NCI-H2196 (cell line): ENCODE data around the gene FUT1.
"Not testable (repeated sequence)": the region's sequence is repeated elsewhere in the genome, so short reads cannot be mapped to it uniquely, and the experiment has no call there.

Experiments
- DNase-seq: peaks from one replicate; lab custom pipeline; 2025; ENCODE audit not compliant: unreplicated experiment; lab: John Stamatoyannopoulos, UW

The FUT1 gene

GRCh38 chr19:48718711-48719231 is 33.7 kb downstream of the FUT1 start:
- DNase-seq, result no peak

- DNase-seq, result not testable (repeated sequence)
These were observed 34.3 kb downstream of the FUT1 start for GRCh38 chr19:48718106-48718505.

DNA sequence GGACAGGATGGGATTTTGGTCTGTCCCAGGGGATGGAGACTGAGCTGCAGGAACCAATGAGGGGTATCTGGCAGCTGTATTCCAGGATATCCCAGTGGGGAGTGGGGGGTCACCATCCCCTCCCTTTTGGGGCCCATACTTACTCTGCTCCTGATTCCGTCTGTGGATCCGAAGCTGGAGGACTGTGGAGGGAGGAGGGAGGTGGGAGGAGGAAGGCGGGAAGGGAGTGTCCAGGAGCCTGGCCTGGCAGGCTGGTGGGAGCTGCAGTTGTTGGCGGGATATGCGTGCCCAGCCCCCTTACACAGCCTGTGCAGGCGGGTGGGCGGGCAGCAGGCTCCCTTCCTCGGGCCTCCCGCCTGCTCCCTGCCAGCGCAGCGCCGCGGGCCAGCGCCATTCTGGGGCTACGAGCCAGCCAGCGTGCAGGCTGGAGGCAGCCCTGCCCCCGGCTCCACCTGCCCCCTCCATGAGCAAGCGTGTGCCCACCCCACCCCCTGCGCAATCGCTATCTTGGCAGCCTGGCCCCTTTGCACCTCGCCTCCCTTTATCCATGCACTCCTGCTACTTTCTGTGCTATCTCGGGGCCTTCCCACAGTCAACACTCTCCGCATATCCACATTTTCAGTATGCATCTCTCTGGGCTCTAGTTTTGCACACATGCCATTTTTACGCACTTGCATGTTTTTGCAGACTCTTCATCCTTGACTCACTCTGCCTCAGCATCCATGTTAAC is 35.7 kb downstream of the FUT1 start:
- peak; percentile 44 for DNase-seq

DNA sequence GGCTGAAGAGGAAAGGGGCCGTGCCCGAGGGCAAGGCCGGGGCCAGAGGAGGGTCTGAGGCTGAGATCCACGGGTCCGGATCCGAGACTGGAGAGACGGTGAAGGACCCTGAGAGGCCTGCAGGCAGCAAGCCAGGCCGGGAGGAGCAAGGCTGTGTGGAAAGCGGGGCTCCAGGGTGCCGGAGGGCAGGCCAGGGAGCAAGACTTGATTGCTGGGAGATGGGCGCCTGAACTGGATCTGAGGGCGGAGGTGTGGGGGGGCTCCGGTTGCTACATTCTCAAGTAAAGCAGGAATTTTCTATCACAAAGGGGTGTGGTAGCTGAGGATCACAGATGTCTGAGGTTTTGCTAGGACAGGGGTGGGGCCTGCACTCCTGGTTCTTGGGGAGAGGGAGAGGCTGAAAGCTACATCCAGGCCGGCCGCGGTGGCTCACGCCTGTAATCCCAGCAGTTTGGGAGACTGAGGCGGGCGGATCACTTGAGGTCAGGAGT is 36.7 kb downstream of the FUT1 start:
- DNase-seq, result no peak

- DNase-seq, result no peak
These were observed 37.4 kb downstream of the FUT1 start for GRCh38 chr19:48714759-48715675.

DNA sequence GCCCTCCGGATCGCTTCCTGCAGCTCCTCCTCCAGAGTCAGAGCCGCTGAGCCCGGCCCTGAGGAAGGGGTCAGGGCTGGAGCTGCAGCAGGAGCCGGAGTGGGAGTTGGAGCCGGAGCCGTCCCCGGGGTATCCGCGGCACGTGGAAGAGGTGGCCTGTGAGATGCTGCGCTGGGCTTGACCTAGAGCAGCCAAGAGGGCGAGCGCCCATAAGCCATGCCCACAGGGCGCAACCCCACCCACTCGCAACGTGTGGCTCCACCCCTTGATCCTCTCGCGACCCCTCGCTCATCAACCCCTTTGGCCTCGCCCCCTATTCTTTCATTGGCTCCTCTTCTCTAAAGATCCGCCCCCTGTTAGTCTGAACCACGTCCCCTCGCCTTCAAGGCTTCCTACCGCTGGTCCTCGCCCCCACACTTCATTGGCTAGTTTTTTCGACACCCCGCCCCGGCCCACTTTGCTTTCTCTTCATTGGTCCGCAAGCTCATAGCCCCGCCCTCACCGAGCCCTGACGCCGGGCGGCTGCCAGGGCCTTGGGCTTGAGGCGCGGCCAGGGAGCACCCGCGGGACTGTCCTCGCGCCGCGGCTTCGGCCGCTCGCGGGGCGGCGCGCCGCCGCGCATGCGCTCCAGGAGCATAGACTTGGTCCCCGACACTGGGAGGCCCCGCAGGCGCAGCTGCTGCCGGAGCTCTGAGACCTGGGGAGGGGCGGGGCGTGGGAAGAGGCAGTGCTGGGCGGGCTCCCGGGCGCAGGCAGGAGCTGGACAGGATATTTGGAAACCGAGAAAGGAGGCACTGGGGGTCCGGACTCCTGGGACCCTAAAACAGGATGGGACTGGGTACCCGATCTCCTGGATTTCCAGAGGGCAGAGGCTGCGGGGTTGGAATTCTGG is 38.3 kb downstream of the FUT1 start:
- DNase-seq, result peak; percentile 99

DNA sequence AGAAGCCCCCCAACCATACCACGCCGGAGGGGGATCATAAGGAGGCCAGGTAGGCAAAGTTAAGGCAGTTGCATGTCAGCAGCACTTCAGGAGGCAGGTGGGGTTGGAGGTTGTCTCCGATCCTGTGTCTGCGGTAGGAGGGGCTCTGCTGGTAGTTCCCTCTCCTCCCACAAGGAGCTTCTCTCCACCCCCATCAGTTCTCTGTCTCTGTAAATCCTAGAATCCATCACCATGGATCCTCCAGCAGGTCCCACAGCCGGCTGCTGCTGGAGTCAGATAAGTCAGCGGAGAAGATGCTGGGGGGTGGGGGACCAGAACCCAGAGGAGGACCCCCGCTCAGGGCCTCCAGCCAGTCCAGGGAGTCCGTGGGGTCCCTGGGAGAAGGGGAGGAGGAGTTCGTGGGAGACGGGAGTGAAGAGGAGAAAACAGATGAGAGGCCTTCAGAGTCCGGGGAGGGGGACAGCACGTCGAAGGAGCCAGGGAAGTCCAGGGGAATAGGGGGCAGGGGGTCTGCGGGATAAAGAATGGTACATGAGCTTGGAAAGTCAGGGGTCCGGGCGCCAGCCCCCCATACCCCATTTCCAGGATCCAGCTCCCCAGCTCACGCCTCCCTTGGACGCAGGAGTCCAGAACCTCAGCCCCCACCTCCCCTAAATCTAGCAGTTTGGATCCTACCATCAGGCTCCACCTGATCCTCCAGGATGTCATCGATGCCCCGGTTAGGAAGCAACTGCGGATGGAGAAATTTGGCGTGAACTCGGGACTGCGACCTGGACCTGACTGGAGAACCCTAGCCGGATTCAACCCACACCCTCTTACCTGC is 39.2 kb downstream of the FUT1 start:
- DNase-seq, result peak; percentile 19

GRCh38 chr19:48711106-48711662 is 41.3 kb downstream of the FUT1 start:
- DNase-seq, result no peak

DNA sequence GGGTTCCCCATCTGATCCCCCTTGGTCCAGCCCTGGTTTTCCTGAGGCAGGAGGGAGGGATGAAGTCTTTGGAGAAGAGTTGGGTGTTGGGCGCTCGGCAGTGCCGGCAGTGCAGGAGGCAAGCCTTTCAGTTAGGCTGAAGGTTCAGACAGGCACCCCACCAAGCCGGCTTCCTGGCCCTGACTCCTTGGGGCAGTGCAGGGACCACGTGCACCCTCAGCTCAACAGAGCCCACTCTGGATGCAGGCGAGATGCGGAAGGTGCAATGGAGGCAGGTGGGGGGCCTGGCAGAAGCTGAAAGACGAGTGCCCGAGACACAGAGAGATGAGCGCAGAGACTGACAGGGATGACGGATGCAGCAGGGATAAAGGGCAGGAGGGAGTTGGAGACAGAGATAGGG is 44.0 kb downstream of the FUT1 start:
- no peak for DNase-seq

- no peak for DNase-seq
These were observed 47.0 kb downstream of the FUT1 start for GRCh38 chr19:48705431-48705830.

DNA sequence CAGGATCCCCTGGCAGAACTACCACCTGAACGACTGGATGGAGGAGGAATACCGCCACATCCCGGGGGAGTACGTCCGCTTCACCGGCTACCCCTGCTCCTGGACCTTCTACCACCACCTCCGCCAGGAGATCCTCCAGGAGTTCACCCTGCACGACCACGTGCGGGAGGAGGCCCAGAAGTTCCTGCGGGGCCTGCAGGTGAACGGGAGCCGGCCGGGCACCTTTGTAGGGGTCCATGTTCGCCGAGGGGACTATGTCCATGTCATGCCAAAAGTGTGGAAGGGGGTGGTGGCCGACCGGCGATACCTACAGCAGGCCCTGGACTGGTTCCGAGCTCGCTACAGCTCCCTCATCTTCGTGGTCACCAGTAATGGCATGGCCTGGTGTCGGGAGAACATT is 49.1 kb downstream of the FUT1 start:
- DNase-seq, result no peak

DNA sequence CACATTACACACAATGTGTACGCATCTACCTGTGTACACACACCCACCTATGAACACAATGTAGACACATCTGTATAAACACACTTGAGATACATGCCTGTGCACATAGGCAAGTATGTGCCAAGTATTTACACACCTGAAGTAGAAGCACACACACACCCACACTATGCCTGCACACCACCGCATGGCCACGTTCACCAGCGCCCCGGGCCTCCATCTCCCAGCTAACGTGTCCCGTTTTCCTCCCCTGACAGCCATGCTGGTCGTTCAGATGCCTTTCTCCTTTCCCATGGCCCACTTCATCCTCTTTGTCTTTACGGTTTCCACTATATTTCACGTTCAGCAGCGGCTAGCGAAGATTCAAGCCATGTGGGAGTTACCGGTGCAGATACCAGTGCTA is 49.7 kb downstream of the FUT1 start:
- no peak for DNase-seq

- DNase-seq, result no peak
These were observed 54.4 kb downstream of the FUT1 start for GRCh38 chr19:48698046-48698445.
